Transverse colon (tissue), 4 donors: ENCODE measurements around the gene NELL2. TPM values are rescaled to one million over a fixed set of nuclear protein-coding genes. Genes with fewer than 3 reads are reported as not detected.

Experiments
- DNase-seq: peaks from one replicate; pipeline ENCODE4 v3.0.0-alpha.2; 2019
- H3K27ac ChIP-seq, 4 donors: fragments of 200-600 bp; sonication (generic); 2 replicates each; pipeline ENCODE4 v1.5.1; 2016 to 2018; ENCODE audit warnings: inconsistent platforms in 4 of 4
- H3K27me3 ChIP-seq: fragments of 200-600 bp; sonication (generic); 2 replicates; pipeline ENCODE4 v1.5.1; 2017; ENCODE audit warnings: inconsistent platforms
- H3K36me3 ChIP-seq, 4 donors: fragments of 200-600 bp; sonication (generic); 2 replicates each; pipeline ENCODE4 v1.5.1; 2017 to 2019; ENCODE audit warnings: inconsistent platforms in 4 of 4
- H3K4me1 ChIP-seq, 4 donors: fragments of 200-600 bp; sonication (generic); 2 replicates each; pipeline ENCODE4 v1.5.1; 2017 to 2020; ENCODE audit warnings: inconsistent platforms in 4 of 4
- H3K4me3 ChIP-seq, 4 donors: fragments of 200-600 bp; sonication (generic); 1 replicate in 1 of 4; 2 replicates in 3 of 4; pipeline versions ENCODE4 v1.5.1 to v1.6.1; 2017 to 2019; ENCODE audit warnings: inconsistent platforms in 4 of 4
- H3K9me3 ChIP-seq, 2 donors: fragments of 200-600 bp; sonication (generic); 2 replicates each; pipeline ENCODE4 v1.5.1; 2017 to 2019; ENCODE audit warnings: inconsistent platforms in 2 of 2
- EP300 ChIP-seq: sonication (generic); formaldehyde crosslinking; IDR thresholded peaks from one replicate; pipeline ENCODE4 v1.6.1; 2017; ENCODE audit warnings: antibody characterized with exemption, low read depth
- POLR2A ChIP-seq: fragments of 450-650 bp; IDR thresholded peaks from one replicate; pipeline ENCODE4 v1.6.1; 2016; ENCODE audit warnings: antibody characterized with exemption, mild to moderate bottlenecking, moderate library complexity
- POLR2AphosphoS5 ChIP-seq, 3 donors: sonication (generic); formaldehyde crosslinking; IDR thresholded peaks; one replicate each; pipeline ENCODE4 v1.6.1; 2016; ENCODE audit warnings: antibody characterized with exemption in 3 of 3
- WGBS, 2 donors: methylation state at CpG; one replicate each; pipeline ENCODE4 v1.1.5; 2018; ENCODE audit warnings: low coverage in 1 of 2; 5-methylcytosine and 5-hydroxymethylcytosine counted together
- in situ Hi-C, 4 donors: fragments of 200-750 bp; cut with MboI; loops; one replicate each; pipeline versions ENCODE4 v1.15.0 to v1.15.1; 2017; ENCODE audit warnings: low sequenced_read_pairs in 3 of 4, low pct_ligation_motif_present in 1 of 4, low pct_unique_long_range_greater_than_20kb in 1 of 4
- intact Hi-C: fragments of 100-400 bp; cut with DNase I; formaldehyde crosslinking; loops from one replicate; pipeline ENCODE4 v1.15.1; 2023; ENCODE audit warnings: low total_unique reads
- total RNA-seq, 4 donors: library from RNA; depleted of rRNA; stranded (reverse); fragments of >200 nt; gene quantifications; one replicate each; pipeline ENCODE4 v1.1.0, GENCODE V29; 2016
- TF ChIP-seq, protein P1 (sequence below), 5 experiments: fragments of 200-600 bp in 3 of 5; fragments of 450-650 bp in 2 of 5; sonication (generic) in 3 of 5; IDR thresholded peaks; 1 replicate in 2 of 5; 2 replicates in 3 of 5; pipeline ENCODE4 v1.5.1; 2016 to 2017; ENCODE audit warnings: antibody characterized with exemption in 5 of 5, inconsistent platforms in 3 of 5, mild to moderate bottlenecking in 2 of 5, moderate library complexity in 1 of 5

Gene NELL2
- total RNA-seq, 4 donors from 2014 or later = 1.4 to 10.5 (median 9.5) TPM

DNA sequence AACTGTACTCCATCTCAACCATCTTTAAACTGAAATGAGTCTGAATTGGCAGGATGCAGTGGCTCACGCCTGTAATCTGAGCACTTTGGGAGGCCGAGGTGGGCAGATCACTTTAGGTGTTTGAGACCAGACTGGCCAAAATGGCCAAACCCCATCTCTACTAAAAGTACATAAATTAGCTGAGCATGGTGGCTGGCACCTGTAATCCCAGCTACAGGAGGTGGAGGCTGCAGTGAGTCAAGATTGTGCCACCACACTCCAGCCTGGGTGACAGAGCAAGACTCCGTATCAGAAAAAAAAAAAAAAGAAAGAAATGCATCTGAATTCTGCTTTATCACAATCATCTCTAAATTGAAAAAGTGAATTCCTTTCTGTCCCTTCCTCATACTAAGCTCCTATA lies 110.3 kb downstream of the NELL2 start:
- no peaks in the 10 kb centered on the region for H3K9me3 ChIP-seq
- in situ Hi-C loops (no loop called here), intact Hi-C loops (no loop called here)
- WGBS, 2 donors = 80 to 87% methylated on average over 3 of the region's 3 CpGs
- no peaks in the 10 kb centered on the region for H3K27me3 ChIP-seq
- H3K36me3 ChIP-seq = no peaks in the 10 kb centered on the region
- H3K27ac ChIP-seq = no peak overlapping the region
- no peak for TF ChIP-seq EP300
- no peak for TF ChIP-seq POLR2A
- TF ChIP-seq POLR2AphosphoS5 (IDR thresholded peaks at IDR 0.05) = no peak
- TF ChIP-seq, protein P1, sequence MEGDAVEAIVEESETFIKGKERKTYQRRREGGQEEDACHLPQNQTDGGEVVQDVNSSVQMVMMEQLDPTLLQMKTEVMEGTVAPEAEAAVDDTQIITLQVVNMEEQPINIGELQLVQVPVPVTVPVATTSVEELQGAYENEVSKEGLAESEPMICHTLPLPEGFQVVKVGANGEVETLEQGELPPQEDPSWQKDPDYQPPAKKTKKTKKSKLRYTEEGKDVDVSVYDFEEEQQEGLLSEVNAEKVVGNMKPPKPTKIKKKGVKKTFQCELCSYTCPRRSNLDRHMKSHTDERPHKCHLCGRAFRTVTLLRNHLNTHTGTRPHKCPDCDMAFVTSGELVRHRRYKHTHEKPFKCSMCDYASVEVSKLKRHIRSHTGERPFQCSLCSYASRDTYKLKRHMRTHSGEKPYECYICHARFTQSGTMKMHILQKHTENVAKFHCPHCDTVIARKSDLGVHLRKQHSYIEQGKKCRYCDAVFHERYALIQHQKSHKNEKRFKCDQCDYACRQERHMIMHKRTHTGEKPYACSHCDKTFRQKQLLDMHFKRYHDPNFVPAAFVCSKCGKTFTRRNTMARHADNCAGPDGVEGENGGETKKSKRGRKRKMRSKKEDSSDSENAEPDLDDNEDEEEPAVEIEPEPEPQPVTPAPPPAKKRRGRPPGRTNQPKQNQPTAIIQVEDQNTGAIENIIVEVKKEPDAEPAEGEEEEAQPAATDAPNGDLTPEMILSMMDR (IDR thresholded peaks at IDR 0.05) = no peak
- no peaks in the 10 kb centered on the region for H3K4me1 ChIP-seq
- H3K4me3 ChIP-seq = no peak overlapping the region
- DNase-seq = no peak

DNA sequence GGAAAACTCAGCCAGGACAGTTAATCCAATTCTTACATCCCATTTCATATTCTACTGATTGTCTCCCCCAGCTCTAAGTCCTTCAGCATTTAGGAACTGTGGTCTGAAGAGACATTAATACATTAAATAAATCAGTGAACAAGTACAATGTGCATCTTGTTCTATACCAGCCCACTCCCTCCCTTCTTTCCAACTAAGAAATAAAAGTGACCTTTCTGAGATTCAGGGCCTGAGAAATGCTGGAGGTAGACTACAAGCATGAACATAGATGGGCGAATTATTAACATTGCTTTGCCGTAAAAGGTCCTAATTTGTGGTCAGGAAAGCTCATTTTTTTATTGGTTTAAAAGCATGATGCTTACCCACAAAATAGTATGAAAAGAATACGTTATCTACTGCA lies 113.1 kb downstream of the NELL2 start:
- WGBS, 2 donors = 65 to 72% methylated on average over 3 of the region's 3 CpGs
- DNase-seq = no peak
- in situ Hi-C loops = no loop called here
- Histone ChIP-seq H3K9me3 (no peaks in the 10 kb centered on the region), H3K4me3 (no peak overlapping the region), H3K27ac (no peak overlapping the region), H3K36me3 (no peaks in the 10 kb centered on the region), H3K27me3 (no peaks in the 10 kb centered on the region), H3K4me1 (no peaks in the 10 kb centered on the region)
- no peak for TF ChIP-seq POLR2AphosphoS5 (IDR thresholded peaks at IDR 0.05)
- TF ChIP-seq, protein P1 (IDR thresholded peaks at IDR 0.05) = no peak
- TF ChIP-seq EP300 = no peak
- no peak for TF ChIP-seq POLR2A
- intact Hi-C loops = no loop called here

DNA sequence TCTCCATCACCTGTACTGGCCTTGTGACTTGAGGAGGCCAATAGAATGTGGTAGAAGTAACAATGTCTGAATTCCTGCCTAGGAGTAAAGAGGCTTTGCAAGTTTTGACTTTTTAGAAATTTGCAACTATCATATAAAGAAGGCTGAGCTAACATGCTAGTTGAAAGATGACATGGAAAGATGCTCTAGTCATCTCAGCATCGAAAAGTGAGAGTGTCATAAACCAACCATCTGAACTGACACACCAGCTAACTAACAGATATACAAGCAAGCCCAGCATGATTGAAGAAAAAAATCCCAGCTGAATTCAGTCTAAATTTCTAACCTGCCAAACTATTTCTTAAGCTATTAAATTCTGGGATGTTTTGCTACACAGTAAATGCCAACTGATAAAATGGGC lies 116.8 kb downstream of the NELL2 start:
- in situ Hi-C loops = no loop called here
- Histone ChIP-seq H3K36me3 (no peaks in the 10 kb centered on the region), H3K27me3 (no peaks in the 10 kb centered on the region), H3K9me3 (no peaks in the 10 kb centered on the region), H3K4me3 (no peak overlapping the region), H3K27ac (no peak overlapping the region), H3K4me1 (no peaks in the 10 kb centered on the region)
- DNase-seq = no peak
- 71 to 79% methylated on average over 1 of the region's 1 CpG for WGBS, 2 donors
- TF ChIP-seq POLR2AphosphoS5 (IDR thresholded peaks at IDR 0.05) = no peak
- TF ChIP-seq POLR2A = no peak
- TF ChIP-seq, protein P1 (IDR thresholded peaks at IDR 0.05) = no peak
- no peak for TF ChIP-seq EP300
- intact Hi-C loops = no loop called here

DNA sequence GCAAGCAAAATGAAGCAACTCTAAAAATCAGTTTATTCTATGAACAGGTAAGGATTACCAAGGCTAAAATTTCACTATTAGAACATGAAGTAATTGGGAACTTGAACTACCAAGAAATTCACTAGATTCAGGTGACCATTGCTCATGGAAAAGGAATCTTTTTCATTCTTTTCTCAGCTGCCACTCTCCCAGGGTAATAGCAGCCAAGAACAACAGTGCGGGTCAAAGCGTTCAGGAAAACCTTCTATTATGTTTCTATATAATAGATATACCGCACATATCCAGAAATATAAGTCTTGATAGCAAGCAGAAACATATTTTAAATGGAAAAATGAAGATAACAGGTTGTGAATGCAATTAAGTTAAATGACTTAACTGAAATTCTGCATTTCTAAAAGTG lies 125.6 kb downstream of the NELL2 start:
- no peak for DNase-seq
- Histone ChIP-seq H3K27ac (no peak overlapping the region), H3K4me1 (no peaks in the 10 kb centered on the region), H3K9me3 (no peaks in the 10 kb centered on the region), H3K4me3 (no peak overlapping the region), H3K36me3 (no peaks in the 10 kb centered on the region), H3K27me3 (no peaks in the 10 kb centered on the region)
- in situ Hi-C loops = no loop called here
- TF ChIP-seq POLR2AphosphoS5 (IDR thresholded peaks at IDR 0.05) (no peak), POLR2A (no peak), EP300 (no peak)
- TF ChIP-seq, protein P1 (IDR thresholded peaks at IDR 0.05) = no peak
- 81 to 83% methylated on average over 3 of the region's 3 CpGs for WGBS, 2 donors
- intact Hi-C loops = no loop called here
